ENCODE results near the gene COPE.

GRCh38 chr19:18896421-18896841, 22.8 kb downstream of the COPE start:
- TF ChIP-seq POLR2A (IDR thresholded peaks at IDR 0.05) (no peak), POLR2AphosphoS5 (IDR thresholded peaks at IDR 0.05) (no peak), EP300 (IDR thresholded peaks at IDR 0.05) (no peak)
- TF ChIP-seq, protein P1, sequence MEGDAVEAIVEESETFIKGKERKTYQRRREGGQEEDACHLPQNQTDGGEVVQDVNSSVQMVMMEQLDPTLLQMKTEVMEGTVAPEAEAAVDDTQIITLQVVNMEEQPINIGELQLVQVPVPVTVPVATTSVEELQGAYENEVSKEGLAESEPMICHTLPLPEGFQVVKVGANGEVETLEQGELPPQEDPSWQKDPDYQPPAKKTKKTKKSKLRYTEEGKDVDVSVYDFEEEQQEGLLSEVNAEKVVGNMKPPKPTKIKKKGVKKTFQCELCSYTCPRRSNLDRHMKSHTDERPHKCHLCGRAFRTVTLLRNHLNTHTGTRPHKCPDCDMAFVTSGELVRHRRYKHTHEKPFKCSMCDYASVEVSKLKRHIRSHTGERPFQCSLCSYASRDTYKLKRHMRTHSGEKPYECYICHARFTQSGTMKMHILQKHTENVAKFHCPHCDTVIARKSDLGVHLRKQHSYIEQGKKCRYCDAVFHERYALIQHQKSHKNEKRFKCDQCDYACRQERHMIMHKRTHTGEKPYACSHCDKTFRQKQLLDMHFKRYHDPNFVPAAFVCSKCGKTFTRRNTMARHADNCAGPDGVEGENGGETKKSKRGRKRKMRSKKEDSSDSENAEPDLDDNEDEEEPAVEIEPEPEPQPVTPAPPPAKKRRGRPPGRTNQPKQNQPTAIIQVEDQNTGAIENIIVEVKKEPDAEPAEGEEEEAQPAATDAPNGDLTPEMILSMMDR (IDR thresholded peaks at IDR 0.05): no peak

Measured in suprapubic skin (tissue), 4 donors.